ENCODE data around the gene RBCK1.

- no peak for TF ChIP-seq ZC3H8 (IDR thresholded peaks at IDR 0.05)
- no peak for TF ChIP-seq ZBTB1 (CRISPR knock-in tag; IDR thresholded peaks at IDR 0.05; ENCODE audit: borderline replicate concordance, low read depth)
- no peak for TF ChIP-seq TCF3 (CRISPR knock-in tag; IDR thresholded peaks at IDR 0.05)
- no peak for TF ChIP-seq ZFP30 (CRISPR knock-in tag; IDR thresholded peaks at IDR 0.05; ENCODE audit: borderline replicate concordance)
- TF ChIP-seq ZNF740 (CRISPR knock-in tag; IDR thresholded peaks at IDR 0.05): no peak
- no peak for TF ChIP-seq ZNF740 (tag; IDR thresholded peaks at IDR 0.05)
- TF ChIP-seq E4F1 (CRISPR knock-in tag; IDR thresholded peaks at IDR 0.05; ENCODE audit: borderline replicate concordance): no peak
- TF ChIP-seq USF1 (CRISPR knock-in tag; IDR thresholded peaks at IDR 0.05): no peak
- no peak for TF ChIP-seq HIVEP1 (CRISPR knock-in tag; IDR thresholded peaks at IDR 0.05)
- no peak for TF ChIP-seq FOXA1 (IDR thresholded peaks at IDR 0.05; ENCODE audit: borderline replicate concordance)
- no peak for TF ChIP-seq FOSL1 (tag; conservative IDR thresholded peaks at IDR 0.05)
- TF ChIP-seq ZNF644 (tag; IDR thresholded peaks at IDR 0.05; ENCODE audit: low read depth): no peak
- no peak for TF ChIP-seq SMARCA4 (IDR thresholded peaks at IDR 0.05)
- no peak for TF ChIP-seq SRF (CRISPR knock-in tag; IDR thresholded peaks at IDR 0.05)
- TF ChIP-seq NFIC (IDR thresholded peaks at IDR 0.05): no peak
Measured at GRCh38 chr20:478949-479429, 70.9 kb downstream of the RBCK1 start.
